GM21619 (cell line): ENCODE results near the gene GLIPR1.
"Not testable (repeated sequence)": the region's sequence is repeated elsewhere in the genome, so short reads cannot be mapped to it uniquely, and the experiment has no call there.

ENCODE experiments used
- ATAC-seq: cut with Tn5 transposase; IDR thresholded peaks from one replicate; pipeline ENCODE4 v1.9.1; 2021; ENCODE audit not compliant: unreplicated experiment

Gene GLIPR1

DNA sequence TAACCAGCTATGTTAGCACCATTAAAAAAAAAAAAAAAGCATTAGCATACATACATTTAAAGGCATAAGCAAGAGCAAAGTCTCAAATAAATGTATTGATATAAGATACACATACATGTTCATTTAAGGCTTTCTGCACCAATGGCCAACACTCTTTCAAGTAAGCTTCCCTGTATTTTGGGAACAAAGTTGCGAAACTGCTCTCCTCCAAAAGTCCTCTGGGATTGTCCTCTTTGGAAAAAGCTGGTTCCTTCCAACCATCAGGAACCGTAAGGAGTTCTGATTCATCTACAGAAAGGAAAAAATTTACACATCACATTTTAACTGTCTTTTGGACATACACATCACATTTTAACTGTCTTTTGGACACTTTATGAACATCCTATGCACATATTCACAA, 27.6 kb downstream of the GLIPR1 start:
- no peak for ATAC-seq

- no peak for ATAC-seq
Measured at GRCh38 chr12:75509621-75510020, 29.1 kb downstream of the GLIPR1 start.

DNA sequence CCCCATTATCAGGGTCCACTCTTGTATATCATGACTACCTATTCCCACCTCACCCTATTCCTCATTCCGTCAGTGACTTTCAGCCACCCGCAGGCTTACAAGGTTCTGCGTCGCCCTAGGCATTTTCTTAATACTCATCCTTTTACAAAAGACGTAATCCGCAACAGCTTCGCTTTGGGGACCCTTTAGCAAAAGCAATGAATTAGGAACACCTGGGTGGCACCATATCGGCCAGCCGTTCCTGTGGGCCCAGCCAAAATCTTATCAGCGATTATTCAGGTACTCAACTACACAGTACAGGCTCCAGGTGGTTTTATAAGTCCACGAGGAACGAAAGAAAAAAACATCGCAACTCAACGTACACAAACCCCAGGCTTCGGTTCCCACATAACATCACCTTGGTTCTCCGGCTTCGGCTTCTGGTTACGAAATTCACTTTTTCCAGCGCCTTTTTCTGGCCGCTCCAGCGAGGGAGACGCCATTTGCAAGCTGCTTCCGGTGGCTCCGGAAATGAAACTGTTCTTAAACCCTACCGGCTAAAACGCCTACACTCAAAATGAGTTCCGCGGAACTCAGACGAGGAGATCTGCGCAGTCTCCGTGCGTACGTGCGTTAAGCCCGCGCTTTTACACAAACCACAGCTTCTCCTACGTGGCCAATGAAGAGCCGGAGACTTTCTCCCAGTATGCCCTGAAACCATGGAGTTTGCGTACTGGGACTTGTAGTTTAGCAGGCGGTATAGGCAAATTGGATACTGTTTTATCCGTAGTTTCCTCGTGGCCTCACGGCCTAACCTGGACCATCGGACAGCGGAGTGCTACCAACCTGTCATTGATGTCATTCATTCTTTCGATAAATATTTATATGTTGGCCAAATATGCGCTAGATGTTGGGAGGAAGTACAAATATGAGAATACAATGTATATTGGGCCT, 30.8 kb downstream of the GLIPR1 start, which contains the start of gene KRR1:
Gene KRR1, minus strand, starts transcription at position 494 of the 933 bp plus-strand sequence. Its CDS starts 12 bp downstream, at position 482.
- peak; percentile 97 for ATAC-seq

DNA sequence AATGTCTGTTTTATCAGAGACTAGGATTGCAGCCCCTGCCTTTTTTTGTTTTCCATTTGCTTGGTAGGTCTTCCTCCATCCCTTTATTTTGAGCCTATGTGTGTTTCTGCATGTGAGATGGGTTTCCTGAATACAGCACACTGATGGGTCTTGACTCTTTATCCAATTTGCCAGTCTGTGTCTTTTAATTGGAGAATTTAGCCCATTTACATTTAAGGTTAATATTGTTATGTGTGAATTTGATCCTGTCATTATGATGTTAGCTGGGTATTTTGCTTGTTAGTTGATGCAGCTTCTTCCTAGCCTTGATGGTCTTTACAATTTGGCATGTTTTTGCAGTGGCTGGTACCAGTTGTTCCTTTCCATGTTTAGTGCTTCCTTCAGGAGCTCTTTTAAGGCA, 40.7 kb downstream of the GLIPR1 start:
- ATAC-seq = not testable (repeated sequence)

DNA sequence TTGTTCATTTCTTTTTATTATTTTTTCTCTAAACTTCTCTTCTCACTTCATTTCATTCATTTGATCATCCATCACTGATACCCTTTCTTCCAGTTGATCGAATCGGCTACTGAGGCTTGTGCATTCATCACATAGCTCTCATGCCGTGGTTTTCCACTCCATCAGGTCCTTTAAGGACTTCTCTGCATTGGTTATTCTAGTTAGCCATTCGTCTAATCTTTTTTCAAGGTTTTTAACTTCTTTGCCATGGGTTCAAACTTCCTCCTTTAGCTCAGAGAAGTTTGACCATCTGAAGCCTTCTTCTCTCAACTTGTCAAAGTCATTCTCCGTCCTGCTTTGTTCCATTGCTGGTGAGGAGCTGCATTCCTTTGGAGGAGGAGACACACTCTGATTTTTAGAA, 41.6 kb downstream of the GLIPR1 start:
- ATAC-seq = not testable (repeated sequence)

- no peak for ATAC-seq
Measured at GRCh38 chr12:75525263-75525662, 44.7 kb downstream of the GLIPR1 start.

DNA sequence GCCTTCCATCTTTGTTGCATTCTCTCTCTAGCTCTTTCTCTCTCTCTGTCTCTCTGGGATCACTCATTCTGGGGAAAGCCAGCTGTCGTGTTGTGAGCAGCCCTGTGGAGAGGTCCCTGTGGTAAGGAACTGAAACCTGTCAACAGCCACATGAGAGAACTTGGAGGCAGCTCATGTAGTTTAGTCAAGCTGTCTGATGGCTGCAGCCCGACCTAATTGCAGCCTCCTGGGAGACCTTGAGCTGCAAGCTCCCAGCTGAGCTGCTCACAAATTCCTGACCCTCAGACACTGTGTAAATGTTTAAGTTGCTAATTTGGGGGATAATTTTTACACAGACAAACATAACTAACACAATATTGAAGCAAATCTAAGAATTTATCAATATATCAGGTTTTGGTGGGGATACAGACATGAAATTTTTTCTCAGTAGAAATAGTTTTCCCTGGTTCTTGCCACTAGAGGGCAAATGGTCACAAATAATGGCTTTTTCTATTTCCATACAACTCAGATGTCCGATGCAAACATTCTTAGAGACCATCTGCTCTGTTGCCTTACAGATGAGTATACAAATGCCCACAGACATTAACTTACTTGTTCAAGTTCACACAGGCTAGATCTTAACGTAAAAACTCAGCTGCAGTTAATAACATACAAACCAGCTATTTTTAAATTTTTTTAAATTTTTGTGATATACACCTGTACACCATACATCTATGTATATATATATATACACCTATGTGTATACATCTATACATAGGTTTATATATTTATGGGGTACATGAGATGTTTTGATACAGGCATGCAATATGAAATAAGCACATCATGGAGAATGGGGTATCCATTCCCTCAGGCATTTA, 46.3 kb downstream of the GLIPR1 start:
- peak; percentile 97 for ATAC-seq

- no peak for ATAC-seq
Measured at GRCh38 chr12:75528272-75528671, 47.7 kb downstream of the GLIPR1 start.

GRCh38 chr12:75528692-75529091, 48.1 kb downstream of the GLIPR1 start:
- no peak for ATAC-seq

- no peak for ATAC-seq
Measured at GRCh38 chr12:75529316-75529715, 48.8 kb downstream of the GLIPR1 start.

DNA sequence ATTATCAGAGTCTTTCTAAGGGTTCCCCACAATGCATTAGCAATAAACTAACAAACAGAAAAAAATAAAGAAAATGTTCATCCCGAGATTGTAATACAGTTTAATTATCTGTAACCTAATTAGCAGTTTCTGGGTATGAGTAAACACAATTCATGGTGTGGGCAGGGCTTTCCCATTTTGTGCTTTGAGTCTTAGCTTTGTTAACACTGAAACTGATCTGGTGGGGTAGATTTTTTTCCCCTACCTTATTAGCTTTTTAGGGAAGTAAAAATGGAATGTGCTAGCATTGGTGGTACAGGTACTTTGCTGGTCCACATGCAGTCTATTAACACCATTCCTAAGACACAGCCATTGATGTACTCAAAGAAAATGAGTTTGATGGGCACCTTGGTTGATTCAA, 49.3 kb downstream of the GLIPR1 start:
- ATAC-seq = no peak

DNA sequence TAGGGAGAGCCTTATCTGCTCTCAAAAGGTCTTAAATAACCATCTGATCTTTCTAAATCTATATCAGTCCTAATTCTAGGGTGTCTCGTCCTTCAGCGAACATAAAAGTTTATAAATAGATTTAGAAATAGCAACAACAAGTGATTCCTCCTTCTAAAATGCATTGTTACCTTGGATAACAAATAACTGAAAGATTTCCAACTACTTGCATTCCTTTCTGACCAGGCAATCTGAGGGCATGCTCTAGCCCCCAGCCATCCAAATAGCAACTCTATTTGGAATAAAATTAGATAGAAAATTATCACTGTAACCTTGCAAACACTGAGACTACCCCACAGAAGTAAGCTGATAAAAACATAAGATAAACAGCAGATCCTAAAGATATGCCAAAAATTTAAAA, 52.7 kb downstream of the GLIPR1 start:
- ATAC-seq = no peak

DNA sequence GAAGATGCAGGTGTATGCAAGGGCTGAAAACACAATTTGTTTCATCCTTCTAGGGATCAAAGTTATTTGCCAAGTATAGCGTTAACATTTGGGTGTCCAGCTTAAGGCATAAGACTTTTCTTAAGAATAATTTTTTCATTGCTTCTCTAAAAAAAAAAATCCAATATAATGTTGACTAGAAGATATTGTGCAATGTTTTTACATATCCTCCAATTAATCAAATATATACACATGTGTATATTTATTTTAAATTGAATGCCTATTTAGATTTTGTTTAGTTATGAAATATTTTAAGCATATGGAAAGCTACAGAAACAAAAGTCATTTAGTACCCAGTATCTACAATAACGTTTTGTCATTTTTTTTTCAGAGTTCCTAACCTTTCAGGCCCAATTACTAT, 59.3 kb downstream of the GLIPR1 start:
- no peak for ATAC-seq

- ATAC-seq = no peak
Measured at GRCh38 chr12:75542942-75543341, 62.4 kb downstream of the GLIPR1 start.

DNA sequence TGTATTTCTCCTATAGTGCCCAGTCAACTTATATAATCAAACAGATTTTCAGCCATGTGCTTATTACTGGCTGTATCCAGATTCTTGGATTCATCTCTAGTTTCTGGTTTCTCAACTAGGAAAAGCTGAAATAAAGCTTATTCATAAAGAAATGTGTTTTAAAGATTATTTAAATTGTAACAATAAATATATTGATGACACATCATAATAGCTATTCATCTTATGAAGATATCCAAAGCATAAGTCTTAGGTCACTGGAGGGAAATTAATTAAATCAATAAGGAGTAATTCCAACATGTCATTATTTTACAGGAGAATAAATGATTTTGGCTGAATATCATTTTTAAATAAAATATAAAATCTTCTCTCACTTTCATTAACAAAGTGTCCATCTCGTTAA, 63.0 kb downstream of the GLIPR1 start:
- no peak for ATAC-seq

- no peak for ATAC-seq
Measured at GRCh38 chr12:75545636-75546035, 65.1 kb downstream of the GLIPR1 start.

DNA sequence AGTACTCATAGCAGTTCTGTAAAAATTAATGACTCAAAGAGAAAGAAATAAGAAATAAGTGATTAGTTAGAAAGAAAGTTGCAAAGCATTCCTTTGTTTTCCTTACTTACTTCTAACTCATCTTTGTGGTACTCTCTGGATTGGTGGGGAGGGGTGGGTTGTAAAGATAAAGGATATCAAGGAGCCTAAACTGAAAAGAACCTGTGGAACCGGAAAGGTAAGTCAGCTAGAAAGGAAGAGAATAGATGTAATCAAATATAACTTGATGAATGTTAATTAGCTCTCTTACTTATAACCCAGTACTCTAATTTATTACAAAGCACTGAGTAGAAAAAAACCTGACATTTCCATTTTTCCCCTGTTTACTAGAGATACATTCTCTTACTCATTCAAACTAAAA, 68.3 kb downstream of the GLIPR1 start:
- ATAC-seq = no peak

GRCh38 chr12:75549989-75550388, 69.4 kb downstream of the GLIPR1 start:
- ATAC-seq = no peak

DNA sequence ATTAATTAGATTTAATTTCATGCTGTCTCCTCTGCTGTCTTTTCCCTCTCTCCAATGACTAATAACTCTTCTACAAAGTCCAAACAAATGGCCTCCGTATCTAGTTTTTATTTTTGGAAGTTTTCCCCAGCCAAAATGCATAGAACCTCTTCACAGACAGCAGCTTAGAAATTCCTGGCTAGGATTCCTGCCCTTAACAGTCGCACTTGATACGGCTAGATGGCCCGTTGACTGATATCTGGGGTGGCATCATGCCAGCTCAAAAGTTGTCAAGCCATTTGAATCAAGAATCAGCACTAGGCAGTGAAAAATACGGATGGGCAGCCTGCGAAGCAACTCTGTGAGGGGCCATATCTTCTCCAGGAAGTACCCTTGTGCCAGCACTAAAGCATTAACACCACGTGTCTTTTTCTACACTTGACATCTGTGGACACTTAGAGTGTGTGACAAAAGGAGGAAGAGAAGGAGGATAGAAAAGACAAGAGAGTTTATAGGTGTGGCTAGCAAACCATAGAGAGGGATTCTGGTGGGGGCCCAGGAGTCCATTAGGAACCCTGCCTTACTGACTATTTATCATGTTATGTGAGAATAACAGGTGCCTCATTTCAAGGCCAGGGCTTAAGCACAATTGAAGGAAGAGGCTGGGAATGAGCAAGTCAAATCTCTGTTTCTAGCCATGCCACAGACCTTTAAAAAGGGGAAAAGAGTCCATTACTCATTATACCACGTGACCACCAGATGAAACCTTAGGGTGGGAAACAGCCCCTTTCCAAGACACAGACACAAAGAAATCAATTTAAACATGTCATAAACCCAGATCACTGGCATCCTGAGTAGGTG, 70.1 kb downstream of the GLIPR1 start:
- no peak for ATAC-seq

- ATAC-seq = no peak
Measured at GRCh38 chr12:75551477-75551876, 70.9 kb downstream of the GLIPR1 start.

GRCh38 chr12:75553398-75553797, 72.8 kb downstream of the GLIPR1 start:
- ATAC-seq = no peak
